HEK293 (cell line): ENCODE results near the gene VANGL2.

Experiments used
- ZNF112 ChIP-seq: fragments of 450-650 bp; formaldehyde crosslinking; IDR thresholded peaks from 2 replicates; pipeline ENCODE4 v1.5.0; 2017; ENCODE audit warnings: missing biosample characterization, missing genetic modification characterization
- ZXDB ChIP-seq: fragments of 450-650 bp; formaldehyde crosslinking; IDR thresholded peaks from 2 replicates; pipeline ENCODE4 v1.5.1; 2016; ENCODE audit warnings: missing biosample characterization, missing genetic modification characterization
- TF ChIP-seq, protein P1 (sequence below): fragments of 450-650 bp; formaldehyde crosslinking; optimal IDR thresholded peaks from 2 replicates; pipeline ENCODE3; 2016; ENCODE audit warnings: missing biosample characterization, mild to moderate bottlenecking, missing genetic modification characterization
- TF ChIP-seq, protein P2 (sequence below): fragments of 450-650 bp; formaldehyde crosslinking; IDR thresholded peaks from 2 replicates; pipeline ENCODE4 v1.5.1; 2016; ENCODE audit warnings: missing biosample characterization, missing genetic modification characterization

DNA sequence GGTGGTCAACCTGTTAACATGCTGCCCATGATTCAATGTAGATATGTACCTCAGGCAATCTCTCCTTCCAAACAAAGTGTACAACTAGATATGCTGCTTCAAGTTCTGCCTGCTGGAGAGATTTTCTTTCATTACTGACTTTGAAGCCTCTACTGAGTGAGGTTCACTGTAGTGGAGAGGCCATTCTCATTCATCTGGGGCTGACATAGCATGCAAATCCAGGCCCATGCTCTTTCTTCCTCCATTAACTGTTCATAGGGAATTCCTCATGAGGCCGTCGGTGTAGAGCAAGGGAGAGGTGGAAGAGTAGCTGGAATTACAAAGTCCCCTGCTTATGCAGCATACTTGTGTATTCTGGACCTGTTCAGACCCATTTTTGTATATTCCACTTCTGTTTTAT, 38.6 kb downstream of the VANGL2 start:
- TF ChIP-seq ZXDB (no peak), ZNF112 (tag by site-specific recombination) (no peak)
- TF ChIP-seq, protein P1, sequence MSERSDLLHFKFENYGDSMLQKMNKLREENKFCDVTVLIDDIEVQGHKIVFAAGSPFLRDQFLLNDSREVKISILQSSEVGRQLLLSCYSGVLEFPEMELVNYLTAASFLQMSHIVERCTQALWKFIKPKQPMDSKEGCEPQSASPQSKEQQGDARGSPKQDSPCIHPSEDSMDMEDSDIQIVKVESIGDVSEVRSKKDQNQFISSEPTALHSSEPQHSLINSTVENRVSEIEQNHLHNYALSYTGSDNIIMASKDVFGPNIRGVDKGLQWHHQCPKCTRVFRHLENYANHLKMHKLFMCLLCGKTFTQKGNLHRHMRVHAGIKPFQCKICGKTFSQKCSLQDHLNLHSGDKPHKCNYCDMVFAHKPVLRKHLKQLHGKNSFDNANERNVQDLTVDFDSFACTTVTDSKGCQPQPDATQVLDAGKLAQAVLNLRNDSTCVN (tag by site-specific recombination): no peak
- TF ChIP-seq, protein P2, sequence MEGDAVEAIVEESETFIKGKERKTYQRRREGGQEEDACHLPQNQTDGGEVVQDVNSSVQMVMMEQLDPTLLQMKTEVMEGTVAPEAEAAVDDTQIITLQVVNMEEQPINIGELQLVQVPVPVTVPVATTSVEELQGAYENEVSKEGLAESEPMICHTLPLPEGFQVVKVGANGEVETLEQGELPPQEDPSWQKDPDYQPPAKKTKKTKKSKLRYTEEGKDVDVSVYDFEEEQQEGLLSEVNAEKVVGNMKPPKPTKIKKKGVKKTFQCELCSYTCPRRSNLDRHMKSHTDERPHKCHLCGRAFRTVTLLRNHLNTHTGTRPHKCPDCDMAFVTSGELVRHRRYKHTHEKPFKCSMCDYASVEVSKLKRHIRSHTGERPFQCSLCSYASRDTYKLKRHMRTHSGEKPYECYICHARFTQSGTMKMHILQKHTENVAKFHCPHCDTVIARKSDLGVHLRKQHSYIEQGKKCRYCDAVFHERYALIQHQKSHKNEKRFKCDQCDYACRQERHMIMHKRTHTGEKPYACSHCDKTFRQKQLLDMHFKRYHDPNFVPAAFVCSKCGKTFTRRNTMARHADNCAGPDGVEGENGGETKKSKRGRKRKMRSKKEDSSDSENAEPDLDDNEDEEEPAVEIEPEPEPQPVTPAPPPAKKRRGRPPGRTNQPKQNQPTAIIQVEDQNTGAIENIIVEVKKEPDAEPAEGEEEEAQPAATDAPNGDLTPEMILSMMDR (tag by site-specific recombination): no peak
